HG02973 (cell line): ENCODE data around the gene PAQR3.
"Not testable (repeated sequence)": the region's sequence is repeated elsewhere in the genome, so short reads cannot be mapped to it uniquely, and the experiment has no call there.

ENCODE experiments used
- ATAC-seq: cut with Tn5 transposase; IDR thresholded peaks from one replicate; pipeline ENCODE4 v1.9.1; 2021; ENCODE audit warnings: moderate library complexity; ENCODE audit not compliant: unreplicated experiment

PAQR3 gene

DNA sequence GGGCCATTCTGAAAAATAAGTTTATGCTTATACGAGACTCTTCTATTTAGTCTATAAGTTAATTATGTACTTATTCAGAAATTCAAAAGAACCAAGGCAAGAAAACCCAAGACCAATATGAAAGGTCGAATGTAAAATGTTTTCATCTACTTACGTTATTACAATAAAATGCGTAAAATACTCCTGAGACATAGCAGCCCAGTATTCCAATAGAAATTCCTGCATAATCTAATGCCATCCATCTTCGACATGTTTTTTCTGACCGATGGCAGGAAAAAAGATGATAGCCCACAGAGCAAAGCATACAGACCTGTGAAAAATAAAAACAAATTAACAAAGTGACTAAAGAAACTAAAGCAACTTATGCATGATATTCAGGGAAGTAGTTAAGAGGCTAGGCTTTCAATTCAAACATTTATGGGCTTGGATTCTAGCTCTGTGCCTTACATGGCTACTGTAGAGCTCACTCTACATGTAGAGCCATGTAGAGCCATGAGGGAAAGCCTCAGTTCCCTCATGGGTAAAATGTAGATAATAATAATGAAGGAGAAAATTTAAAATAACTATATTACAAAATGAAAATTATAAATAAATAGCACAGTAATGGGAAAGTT lies 9.1 kb downstream of the PAQR3 start:
- ATAC-seq = no peak

DNA sequence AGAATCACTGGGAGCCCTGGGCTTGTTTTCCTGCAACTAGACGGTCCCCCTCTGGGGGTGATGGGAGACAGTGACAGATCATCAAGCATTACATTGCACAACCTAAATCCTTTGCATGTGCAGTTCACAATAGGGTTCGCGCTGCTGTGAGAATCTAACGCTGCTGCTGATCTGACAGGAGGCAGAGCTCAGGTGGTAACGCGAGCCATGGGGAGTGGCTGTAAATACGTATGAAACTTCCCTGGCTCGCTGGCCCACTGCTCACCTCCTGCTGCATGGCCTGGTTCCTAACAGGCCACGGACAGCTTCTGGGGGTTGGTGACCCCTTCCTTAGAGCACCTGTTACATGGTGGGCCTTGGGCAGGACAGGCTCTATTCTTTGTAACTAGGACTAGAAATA lies 10.4 kb downstream of the PAQR3 start:
- no peak for ATAC-seq

DNA sequence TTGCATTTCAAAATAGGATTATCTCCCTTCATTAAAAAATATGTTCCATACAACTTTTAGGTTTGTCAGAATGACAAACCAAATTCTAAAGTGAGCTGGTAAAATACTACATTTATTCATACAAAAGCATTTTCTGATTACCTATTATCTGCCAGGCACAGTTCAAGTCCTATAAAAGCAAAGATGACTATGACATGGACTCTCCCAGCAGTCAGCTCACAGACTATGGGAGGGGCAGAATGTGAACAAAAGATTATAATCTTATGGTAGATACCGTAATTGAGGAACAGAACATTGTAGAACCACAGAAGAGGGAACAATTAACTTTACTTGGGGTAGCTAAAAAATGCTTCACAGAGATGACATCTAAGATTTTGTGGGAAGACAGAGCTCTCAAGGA lies 12.4 kb downstream of the PAQR3 start:
- no peak for ATAC-seq

DNA sequence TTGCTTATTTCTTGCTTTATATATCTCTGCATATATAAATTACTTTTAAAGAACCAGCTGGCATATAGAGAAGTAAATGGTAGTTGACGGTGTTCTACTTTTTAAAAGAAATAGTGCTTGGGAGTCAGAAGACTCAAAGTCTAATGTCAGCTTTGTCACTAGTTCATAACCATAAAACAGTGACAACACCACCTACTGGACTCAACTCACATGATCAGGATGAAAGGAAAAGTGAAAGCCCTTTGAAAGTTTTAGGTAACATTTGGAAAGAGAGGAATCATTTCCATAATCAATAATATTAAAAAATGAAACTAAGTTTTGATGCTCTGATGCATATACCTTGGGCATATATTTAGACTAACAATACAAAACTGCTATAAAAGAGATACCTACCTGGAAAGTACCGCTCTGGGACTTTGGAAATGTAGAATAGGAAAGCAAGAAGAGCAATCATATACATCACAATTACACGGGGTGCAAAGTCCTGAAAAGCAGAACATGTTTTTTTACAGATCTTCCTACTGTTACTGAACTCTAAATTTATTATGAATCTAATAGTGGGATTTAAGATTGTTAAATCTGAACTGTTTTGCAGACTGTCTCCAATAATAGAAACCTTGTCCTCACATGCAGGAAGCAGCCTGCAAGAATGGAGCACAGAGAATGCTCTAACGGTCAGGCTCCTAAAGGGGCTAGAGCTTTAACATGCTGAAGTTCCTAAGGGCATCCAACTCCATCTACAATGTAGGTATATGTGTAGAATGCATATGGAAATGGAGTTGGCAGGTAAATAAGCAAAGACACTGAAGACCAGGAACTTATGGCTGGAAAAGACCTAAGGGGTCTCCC lies 15.6 kb downstream of the PAQR3 start:
- peak; percentile 48 for ATAC-seq

DNA sequence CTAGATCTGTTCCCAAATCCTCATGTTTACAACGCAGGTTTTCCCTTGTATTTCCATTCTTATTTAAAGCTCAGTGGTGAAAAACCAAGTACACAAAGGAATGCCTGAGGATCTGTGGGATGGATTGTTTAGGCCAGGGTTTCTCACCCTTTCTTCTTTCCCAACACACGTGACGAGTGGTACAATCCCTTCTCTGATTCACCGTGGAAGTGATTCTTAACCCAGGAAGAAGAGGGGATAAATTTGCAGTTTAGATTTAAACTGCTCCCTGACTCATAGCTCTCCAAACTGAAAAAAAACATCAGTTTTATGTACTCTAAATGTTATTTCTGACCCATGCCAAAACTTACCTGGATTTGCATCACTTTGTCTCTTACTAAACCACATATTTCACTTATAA lies 17.0 kb downstream of the PAQR3 start:
- no peak for ATAC-seq

DNA sequence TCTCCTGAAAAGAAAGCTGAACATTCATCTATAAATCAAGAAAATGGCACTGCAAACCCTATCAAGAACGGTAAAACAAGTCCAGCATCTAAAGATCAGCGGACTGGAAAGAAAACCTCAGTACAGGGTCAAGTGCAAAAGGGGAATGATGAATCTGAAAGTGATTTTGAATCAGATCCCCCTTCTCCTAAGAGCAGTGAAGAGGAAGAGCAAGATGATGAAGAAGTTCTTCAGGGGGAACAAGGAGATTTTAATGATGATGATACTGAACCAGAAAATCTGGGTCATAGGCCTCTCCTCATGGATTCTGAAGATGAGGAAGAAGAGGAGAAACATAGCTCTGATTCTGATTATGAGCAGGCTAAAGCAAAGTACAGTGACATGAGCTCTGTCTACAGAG lies 28.6 kb downstream of the PAQR3 start:
- no peak for ATAC-seq

DNA sequence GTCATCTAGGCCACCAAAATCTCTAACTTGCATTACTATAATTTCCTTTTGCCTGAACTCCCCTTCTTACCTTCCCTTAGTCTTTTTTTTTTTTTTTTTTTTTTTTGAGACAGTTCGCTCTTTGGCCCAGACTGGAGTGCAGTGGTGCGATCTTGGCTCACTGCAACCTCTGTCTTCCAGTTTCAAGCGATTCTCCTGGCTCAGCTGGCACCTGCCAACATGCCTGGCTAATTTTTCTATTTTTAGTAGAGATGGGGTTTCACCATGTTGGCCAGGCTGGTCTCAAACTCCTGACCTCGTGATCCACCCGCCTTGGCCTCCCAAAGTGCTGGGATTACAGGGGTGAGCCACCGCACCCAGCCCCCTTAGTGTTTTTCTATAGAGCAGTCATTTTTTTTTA lies 30.3 kb downstream of the PAQR3 start:
- not testable (repeated sequence) for ATAC-seq

DNA sequence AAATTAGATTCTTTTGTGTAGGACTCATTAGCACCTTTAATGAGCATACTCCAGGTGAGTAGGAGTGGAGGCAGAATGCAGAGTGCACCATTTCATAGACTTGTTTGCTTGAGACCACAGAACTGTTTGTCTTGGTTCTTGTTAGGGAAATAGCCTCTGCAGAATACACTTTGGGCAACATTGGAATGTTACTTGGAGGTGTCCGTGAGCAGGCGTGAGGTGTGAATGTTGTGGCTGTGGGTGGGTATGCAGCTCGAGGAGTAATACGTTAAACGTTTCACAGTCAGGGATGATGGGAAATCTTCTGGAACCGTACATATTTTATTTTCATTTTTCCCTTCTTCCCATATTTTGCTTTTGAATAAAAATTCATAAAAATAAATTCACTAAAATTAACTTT lies 31.6 kb downstream of the PAQR3 start:
- no peak for ATAC-seq

DNA sequence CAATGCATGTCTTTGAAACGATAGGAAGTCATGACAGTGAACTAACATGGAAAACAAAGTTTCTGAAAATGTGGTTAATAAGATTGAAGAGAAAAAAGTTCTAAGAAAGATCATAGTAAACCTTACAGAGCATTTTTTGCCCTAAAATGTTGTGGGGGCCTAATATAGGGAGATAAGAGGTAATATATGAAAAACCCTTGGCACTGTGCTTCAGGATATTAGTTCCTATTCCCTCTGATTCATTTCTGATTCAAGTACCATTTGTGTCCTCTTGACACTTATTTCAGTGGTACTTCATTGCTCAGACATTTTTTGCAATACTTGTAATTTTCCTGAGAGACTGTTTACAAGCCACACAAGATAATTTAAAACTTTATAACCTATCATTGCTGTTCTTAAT lies 35.1 kb downstream of the PAQR3 start:
- ATAC-seq = no peak

DNA sequence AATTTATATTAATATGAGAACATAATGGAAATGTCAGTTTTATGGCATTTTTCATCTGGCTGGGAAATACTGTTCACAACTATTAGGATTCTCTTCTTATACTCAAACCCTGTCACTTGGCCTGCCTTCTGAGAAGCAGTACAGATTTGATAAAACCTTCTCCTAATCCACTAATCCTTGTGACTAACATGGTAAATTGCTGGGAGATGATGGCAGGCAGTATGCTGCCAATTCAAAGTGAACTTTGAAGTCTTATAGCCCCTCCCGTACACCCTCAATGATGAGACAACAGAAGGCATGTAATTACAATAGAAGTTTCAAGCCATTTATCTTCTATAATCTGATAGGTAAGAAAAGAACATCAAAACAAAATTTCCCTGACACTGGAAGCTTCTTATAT lies 36.9 kb downstream of the PAQR3 start:
- ATAC-seq = no peak

DNA sequence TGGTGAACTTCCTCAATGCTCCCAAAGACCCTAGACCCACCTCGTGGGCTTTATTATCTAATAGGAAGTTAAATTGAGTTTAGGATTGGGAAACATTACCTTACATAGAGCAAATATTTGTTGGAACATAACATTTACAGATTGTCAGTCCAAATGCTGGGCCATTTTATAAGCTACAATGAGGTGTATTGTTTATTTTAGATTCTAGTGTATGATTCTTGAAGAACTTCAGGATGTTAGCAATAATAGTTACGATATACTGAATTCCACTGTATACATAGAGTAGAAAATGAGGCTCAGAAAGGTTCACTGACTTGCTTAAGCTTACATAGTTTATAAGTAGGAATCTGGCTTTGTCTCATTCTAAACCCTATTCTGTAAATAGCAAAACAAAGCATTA lies 37.4 kb downstream of the PAQR3 start:
- ATAC-seq = no peak

DNA sequence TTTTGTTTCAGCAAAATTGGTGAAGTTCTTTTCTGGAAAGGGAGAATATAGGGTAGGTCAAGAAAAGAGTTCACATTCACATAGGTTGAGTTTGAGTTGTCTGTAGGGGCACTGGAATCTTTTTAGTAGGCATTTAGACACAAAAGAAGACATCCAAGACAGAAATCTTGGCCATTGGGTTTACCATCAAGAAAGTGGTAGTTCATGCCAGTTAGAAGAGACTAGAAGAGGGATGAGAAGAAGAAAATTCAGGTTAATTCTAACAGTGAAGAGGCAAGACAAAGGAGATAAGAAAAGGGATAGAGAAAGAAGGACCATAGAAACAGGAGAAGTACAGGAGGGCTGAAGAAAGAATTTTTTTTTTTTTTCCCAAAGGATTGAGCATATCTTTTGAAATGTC lies 39.9 kb downstream of the PAQR3 start:
- ATAC-seq = no peak

DNA sequence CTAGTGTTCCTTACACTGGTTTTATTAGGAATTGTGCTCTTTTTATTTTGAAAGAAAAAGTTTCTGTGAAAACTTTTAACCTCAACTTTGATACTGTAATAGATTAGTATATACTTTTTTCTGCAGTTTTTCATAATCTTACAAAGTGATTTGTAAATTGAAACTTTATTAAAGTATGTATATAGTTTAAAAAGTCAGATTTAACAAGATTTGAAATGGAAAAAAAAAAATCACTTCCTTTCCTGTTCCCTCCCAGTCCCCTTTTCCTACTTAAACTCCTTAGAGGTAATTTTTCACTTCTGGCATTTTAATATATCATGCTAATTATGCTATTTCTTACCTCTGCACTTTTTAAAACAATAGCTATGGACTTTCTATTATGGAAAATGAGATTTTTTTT lies 49.3 kb downstream of the PAQR3 start:
- no peak for ATAC-seq

DNA sequence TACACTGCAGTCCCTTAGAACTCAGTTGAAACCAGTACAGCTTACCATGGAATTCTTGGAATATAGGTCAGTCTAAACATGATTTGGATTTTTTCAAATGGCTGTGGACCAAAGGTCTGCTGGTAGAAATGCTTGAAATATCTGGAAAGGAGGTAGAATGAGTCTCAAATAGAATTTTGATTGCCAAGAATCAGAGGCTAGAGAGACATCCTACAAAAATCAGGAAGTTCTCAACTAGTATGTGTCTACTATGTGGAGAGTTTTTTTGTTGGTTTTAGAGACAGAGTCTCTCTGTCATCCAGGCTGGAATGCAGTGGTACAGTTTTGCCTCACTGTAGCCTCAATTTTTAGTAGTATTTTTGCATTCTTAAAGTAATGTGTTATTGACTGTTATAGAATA lies 53.6 kb downstream of the PAQR3 start:
- no peak for ATAC-seq

DNA sequence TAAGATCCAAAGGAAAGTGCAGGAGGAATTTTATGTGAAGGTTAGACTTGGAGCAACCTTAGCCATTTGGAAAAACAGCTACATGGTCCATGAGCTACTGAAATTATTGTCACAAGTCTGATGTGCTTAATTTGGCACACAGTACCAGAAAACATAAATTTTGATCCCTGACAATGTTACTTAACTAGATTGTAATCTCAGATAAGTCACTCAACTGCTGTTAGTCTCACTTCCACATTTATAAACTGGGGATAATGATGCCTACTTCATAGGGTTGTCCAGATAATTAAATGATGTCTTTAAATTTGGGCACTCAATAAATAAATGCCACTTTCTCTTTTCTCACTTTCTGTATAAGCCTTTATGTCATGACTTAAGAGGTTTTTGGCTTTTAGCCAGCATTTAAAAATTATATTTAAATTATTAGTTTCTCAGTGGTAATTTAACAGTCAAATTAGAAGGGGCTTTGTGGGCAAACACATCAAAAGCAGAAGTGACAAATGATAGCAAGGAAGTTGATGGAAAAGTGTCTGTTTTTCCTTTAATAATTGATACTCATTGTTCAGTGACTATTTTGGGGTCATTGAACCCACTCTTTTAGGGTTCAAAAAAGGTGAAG lies 58.3 kb downstream of the PAQR3 start:
- ATAC-seq = no peak

DNA sequence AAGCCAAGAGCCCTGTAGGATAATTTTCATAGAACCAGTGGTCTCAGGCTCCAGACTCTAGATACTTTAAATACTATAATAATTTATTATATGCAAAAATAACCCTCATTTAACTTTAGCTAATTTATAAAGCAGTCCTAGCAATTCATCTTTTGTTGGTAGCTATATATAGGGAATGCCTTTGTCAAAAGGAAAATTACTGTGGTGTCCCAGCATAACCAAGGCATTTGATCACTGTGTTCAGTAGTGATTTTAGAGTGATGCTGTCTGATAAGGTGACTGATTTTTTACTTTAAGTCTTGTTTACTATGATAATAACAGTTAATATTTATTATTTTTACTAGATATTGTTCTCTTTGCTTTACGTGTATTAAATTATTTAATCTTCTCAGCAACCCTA lies 61.2 kb downstream of the PAQR3 start:
- ATAC-seq = no peak

DNA sequence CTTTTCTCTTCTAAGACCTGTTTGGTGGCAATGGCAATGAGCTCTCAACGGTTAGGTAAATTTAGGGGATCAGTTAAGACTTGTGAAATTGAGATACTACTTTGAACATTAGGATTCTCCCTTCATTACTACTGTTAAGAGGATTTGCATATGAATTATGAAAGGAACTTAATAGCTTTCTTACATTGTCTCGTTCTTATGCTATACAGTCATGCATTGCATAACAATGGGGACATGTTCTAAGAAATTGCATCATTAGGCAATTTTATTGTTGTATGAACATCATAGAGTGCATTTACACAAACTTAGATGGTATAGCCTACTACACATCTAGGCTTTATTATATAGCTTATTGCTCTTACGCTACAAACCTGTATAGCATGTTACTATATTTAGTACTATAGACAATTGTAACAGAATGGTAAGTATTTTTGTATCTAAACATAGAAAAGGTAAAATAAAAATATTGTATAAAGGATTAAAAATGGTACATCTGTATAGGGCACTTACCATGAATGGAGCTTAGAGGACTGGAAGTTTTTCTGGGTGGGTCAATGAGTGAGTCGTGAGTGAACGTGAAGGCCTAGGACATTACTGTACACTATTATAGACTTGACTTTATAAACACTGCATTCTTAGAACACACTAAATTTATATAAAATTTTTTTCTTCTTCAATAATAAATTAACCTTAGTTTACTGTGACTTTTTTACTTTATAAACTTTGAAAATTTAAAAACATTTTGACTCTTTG lies 62.5 kb downstream of the PAQR3 start:
- no peak for ATAC-seq

DNA sequence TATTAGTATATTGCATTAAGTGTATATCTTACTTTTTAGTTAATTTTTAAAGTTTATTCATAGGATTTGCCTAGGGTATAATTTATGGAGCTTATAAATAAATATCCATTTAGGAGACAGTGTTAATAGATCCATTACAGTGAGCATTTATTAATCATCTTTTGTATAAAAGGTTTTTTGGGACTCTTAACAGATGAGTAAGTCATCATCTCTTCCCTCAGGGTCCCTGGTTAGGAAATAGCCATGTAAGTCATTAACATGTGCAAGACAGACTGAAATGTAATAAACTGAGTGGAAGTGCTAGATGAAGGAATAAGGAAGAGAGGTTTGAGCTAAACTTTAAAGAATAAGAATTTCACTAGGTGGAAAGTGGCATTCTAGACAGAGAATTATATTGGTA lies 69.2 kb downstream of the PAQR3 start:
- ATAC-seq = no peak

DNA sequence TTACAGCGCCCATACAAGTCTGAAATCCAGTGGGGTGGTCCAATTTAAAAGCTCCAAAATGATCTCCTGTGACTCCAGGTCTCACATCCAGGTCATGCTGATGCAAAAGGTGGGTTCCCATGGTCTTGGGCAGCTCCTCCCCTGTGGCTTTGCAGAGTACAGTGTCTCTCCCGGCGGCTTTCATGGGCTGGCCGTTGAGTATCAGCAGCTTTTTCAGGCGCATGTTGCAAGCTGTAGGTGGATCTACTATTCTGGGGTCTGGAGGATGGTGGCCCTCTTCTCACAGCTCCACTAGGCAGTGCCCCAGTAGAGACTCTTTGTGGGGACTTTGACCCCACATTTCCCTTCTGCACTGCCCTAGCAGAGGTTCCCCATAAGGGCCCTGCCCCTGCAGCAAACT lies 70.5 kb downstream of the PAQR3 start:
- ATAC-seq = not testable (repeated sequence)

DNA sequence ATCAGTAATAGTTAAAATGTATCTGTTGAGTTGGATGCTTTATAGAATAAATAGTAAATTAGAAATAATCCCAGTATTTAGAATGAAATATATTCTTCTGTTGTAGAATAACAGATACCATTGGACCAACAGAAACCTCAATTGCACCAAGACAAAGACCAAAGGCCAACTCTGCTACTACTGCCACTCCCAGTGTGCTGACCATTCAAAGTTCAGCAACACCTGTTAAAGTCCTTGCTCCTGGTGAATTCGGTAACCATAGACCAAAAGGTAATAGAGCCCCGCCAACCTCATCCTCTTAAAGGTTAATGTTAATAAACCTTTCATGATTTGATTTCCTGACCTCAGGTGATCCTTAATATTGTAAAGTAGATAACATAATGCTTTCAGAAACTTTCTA lies 73.8 kb downstream of the PAQR3 start:
- ATAC-seq = no peak

DNA sequence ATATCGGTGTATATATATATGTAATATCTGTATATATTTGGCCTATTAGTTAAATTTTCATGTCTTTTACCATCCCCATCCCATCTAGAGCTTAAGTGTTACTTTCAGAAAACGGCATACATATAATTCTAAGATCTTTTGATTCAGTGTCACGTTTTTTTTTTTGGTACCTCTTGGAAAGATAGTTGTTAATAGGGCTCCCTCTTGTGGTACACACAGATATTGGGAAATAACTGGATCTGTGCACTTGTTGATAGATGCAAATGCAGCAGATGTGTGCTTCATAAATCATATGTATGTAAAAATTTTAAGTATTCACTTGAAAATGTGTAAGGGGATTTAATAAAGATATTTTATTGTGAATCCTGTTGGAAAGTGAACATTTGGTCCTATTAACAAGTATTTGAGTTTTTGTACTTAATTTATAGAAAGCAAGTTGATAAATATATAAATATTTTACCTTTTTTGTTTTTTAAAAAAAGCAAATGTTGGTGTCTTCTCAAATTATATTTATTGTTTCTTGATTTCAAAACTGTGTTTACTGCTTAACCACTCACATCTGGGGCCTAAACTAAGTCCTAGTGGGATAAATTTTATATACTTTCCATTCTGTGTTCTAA lies 74.7 kb downstream of the PAQR3 start:
- ATAC-seq = peak; percentile 62
